Activated effector memory CD4-positive, alpha-beta T cell treated with Interleukin-2 at 50 U/mL for 16 hours (primary cell): ENCODE measurements around the gene DQX1.

ENCODE experiments used
- DNase-seq: peaks from one replicate; pipeline ENCODE4 v3.0.0-alpha.2; 2020

The DQX1 gene

GRCh38 chr2:74553892-74554819 is 28.1 kb upstream of the DQX1 start, which contains the start of the genes DOK1 and LOXL3:
Gene DOK1 (plus strand): TSS chr2:74554720. CDS start chr2:74554755, 35 bp downstream.
Gene LOXL3 (minus strand): TSS chr2:74553942. CDS start chr2:74552634, 1,308 bp downstream.
- DNase-seq: peak; percentile 74

DNA sequence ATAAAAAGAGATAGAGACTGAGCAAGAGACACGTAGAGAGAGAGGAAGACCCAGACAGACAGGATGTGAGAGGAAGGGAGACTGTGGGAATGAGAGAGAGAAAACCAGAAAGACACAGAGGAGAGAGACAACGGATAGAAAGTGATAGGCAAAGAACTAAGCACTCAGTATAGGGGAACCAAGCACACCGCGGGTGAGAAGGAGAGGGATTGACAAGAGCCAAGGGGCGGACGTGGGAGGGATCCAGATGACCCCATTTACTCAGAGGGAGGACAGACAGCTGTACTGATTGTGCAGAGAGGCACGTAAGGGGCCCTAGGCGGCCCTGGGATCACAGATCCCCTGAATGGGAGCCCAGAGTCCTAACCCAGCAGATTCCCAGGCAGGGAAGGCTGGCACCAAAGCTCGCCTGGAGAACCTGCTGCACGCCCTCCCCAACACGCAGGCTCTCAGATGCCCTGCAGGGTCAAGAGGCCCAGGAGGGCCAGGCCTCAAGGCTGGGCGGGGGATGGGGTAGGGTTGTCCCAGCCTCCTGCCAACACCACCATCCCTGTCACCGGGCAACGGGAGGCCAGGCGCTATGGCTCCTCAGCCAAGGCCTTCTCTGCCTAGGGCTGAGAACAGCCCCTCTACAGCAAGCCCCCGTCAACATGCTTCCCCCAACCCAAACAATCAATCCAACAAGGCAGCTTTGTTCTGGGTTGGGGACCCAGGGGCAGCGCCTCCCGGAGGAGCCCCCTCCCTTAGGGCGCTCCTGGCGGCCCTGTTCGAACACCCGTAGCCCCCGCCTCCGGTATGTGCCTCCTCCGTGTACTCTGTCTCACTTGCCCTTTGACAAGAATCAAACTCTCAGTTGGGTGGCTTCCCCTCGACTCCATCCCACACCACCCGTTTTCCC is 27.1 kb upstream of the DQX1 start:
- no peak for DNase-seq

DNA sequence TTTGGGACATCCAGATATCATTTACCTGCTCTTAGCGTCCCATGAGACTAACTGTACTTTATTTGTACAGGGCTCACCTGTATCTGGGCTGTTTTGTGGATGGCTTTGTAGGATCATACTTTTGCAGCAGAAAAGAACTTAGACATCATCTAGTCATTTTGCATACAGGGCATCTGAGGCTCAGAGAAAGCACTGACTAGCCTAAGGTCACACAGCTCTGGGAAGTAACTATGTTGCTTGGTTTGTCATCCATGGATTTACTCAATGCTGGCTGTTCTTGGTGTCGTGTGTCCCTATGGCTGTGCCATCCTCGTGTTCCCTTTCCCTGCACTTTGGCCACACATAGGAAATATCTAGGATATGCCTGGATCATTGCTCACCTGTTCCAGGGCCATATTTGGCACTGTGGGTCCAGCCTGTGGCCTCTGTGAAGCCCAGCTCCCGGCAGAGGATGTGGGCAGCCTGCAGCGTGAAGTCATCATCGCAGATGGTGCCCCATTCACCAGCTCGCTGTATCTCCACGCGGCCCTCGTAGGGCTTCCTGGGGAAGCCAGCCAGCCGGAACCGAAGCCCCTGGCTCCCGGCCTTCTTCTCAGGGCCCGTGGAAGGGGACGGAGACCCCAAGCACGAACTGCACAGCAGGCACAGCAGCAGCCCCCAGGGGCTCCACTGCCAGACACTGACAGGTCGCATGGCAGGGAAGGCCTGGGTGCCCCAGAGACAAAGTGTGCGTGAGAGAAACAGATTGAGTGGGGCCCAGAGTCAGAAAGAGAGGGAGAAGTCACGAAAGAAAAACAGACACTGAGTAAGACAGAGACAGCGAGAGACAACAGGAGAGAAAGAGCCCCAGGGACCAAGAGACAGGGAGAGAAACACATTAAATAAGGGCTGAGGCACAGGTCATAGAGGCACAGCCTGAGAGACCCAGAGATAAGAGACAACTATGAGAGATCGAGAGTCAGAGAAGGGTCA is 26.2 kb upstream of the DQX1 start:
- no peak for DNase-seq

DNA sequence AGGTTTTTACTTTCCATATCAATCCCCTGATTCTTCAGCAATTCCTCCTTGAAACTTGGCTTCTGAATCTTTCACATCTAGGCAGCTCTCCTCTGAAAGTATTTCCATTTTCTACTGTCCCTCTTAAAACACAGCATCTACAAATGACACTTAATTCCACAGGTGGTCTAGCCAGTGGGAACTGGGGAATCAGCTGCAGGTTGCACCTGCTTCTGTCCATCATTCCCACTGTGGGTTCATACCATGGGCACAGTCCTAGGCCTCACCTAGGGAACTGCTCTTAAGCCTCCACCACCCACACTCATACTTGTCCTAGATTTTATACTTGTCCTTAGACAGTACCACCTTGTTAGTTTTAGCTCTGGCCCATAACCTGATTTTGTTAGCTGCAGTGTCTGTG is 25.5 kb upstream of the DQX1 start:
- no peak for DNase-seq

DNA sequence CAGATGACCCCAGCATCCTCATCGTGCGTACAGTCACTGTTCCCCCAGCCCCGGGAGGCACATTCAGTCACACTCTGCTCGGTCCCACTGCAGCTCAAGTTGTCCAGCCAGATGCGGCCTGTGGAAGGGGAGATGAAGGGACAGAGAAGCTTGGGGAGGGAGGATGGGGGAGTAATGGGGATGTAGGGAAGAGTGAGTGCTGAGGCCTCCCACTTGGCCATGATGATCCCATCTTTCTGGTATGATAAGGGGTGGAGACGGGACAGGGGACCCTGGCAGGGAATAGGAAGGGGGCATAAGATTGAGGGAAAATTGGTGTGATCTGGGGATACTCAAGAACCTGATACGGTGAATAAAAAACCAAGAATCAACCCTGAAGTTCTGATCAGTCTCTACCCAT is 24.2 kb upstream of the DQX1 start:
- no peak for DNase-seq

DNA sequence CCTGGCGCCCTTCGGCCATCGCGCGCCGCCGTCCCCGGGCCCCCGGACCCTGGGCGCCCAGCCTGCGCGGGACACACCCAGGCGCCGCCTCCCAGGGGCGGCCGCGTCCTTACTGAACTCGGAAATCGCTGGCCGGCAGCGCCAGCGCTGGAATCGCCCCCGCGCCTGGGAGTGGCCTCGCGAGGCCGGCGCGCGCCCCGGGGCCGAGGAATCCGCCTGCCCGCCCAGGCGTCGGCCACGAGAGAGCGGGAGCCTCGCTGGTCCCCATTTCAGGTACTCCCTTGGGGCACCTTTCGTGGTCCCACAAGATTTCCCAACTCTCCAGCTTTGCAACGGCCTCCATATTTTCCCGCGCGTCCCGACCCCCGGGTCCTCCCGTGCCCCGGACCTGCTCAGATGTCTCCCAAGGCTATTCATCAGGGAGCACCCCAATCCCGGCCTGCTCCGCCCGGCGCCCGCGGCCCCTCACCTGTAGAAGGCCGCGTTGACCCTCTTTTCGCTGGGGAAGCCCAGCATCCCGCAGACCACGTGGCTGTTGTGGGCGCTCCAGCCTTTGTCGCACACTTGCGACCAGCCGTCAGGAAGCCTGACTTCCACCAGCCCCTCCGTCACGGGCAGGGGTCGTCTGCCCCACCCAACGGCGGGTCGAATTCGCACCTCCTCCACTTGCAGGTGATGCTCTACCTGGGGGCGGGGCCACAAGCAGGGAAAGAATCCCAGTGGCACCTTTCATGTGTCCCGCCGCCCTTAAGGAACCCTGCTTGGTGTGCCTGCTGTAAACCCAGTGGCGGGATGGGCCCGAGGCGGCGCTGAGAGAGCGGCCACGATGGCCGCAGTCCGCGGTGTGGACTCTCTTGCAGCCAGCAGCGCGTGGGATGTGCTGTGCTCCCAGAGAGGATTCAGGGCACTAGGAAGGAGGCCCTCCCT is 23.1 kb upstream of the DQX1 start:
- no peak for DNase-seq

- no peak for DNase-seq
Observed at GRCh38 chr2:74548285-74548899, 22.4 kb upstream of the DQX1 start.

DNA sequence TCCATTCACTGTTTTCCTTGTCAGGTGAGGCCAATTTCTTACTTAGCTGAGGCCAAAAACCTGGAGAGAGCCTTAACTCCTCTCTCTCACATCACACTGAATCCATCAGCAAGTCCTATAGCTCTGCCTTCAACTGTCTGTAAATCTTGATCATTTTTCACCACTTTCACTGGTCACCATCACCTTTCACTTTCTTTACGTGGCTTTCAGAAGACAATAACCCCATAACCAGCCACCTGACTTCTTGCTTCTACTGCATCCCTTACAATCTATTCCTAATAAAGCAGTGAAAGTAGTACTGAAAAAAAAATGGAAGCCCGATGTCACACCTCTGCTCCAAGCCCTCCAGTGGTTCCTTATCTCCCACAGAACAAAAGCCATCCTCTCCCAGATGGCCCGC is 20.0 kb upstream of the DQX1 start:
- no peak for DNase-seq

- no peak for DNase-seq
Observed at GRCh38 chr2:74544634-74545033, 18.6 kb upstream of the DQX1 start.

- no peak for DNase-seq
Observed at GRCh38 chr2:74542978-74543377, 16.9 kb upstream of the DQX1 start.

- DNase-seq: no peak
Observed at GRCh38 chr2:74540291-74540690, 14.3 kb upstream of the DQX1 start.

GRCh38 chr2:74538881-74539339 is 12.9 kb upstream of the DQX1 start:
- no peak for DNase-seq

- DNase-seq: no peak
Observed at GRCh38 chr2:74537140-74537539, 11.1 kb upstream of the DQX1 start.

DNA sequence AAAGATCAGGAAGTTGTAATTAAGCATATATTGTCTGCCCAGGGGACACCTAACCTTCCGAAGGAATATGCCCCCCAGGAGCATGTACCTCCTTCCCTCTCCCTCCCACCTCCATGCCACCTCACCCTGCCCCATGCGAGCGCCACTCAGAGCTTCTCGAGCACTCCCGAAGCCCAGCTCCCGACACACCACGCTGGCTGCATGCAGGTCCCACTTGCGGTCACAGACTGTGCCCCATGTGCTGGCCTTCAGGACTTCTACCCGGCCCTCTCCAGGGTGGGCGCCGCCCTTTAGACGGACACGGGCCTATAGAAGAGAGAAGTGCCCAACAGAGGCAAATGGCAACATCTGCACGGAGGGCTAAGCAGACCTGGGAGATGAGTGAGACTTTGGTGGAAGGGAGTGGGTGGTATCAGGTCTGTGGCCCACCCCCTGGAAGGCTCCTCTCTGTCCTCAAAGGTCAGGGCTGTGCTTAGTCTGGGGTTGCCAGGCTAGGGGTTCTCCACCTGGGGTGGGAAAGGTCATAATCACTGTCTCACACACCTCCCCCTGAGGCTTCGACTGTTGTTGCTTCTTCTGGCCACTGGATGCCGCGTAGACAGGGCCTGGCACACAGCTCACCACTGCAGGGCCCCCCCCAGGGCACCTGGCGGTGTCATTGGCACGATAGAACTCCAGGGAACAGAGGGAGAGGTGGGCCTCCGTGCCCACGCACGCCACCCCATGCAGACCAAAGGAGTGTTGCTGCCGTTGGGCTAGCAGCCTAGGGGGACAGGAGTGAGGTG is 10.3 kb upstream of the DQX1 start:
- no peak for DNase-seq

DNA sequence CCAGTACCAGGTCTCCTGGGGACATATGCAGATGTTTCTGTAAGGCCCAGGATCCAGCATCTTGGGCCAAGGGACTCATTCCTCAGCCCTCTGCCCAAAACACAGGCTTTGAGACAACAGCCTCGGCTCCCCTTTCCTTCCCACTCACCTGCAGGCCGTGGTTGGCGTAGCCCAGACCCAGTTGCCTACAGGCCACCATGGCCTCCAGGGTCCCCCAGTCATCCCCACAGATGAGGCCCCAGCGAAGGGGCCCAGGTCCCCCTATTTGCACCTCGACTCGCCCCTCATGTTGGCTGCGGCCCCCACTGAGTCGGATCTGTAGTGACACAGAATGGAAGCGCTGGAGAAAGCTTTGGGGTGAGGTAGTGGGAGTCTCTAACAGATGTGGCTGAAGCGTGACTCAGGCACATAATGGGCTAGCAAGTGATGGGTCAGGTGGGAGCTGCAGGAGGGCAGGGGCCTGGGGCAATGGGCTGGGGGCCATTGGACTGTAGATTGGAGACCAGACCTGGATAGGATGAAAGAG is 9.5 kb upstream of the DQX1 start:
- DNase-seq: no peak

DNA sequence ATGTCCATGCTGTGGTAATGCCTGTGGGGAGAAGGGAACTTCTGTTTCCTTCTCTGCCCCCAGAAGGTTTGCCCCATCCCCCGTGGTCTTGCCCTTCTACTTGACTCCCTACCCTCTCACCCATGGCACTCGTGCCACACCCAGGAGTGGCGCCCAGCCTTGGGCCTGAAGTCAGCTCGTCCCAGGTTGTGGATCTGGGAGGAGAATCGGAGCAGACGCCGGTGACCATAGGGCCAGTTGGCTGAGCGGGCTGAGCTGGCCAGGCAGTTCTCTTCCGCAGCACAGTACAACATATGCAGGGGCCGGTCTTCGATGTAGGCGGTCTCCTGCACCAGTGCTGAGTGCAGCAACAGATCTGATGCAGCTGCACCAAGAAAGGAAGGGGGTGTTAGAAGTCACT is 8.4 kb upstream of the DQX1 start:
- no peak for DNase-seq

DNA sequence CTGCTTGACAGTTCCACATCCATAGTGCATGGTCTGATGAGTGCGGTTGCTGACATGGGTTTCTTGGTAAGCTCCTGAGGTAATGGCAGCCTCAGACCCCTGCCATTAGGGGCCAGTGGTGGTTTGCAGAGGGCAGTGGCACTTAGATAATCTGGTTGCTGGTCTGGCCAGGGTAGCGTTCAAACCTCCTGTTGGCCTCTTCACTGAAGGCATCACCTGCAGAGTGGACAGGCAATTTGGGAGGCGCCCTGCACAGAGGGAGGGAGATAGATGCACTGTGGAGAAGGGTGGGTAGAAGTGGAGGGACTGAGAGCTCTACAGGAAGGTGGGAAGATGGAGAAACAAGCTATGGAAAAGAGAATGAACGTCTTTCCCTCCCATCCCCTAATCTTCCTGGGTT is 7.4 kb upstream of the DQX1 start:
- DNase-seq: no peak

DNA sequence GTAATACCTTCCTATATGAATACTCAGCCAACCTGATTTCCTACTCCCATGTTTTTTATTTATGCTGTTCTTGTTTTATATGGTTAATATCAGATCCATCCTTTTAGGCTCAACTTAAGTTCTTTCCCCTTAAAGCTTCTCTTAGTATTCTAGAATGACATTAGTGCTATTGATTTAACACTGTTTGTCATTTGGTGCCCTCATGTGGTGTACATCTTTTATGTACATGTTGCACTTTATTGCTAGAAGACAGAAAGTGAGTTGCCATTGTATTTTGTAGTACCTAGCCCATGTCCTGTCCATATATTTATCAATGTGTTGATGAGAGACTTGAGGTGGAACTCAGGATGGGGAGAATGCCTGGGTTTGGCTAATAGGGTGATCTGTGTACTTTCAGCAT is 6.2 kb upstream of the DQX1 start:
- DNase-seq: no peak

GRCh38 chr2:74531666-74532065 is 5.6 kb upstream of the DQX1 start:
- no peak for DNase-seq
